Epidermal melanocyte (primary cell): ENCODE results near the gene TEDDM1.
"Not testable (repeated sequence)": the region's sequence is repeated elsewhere in the genome, so short reads cannot be mapped to it uniquely, and the experiment has no call there.

Experiments
- DNase-seq: peaks from one replicate; pipeline ENCODE4 v3.0.0; 2011; ENCODE audit warnings: low spot score; ENCODE audit not compliant: insufficient read length

TEDDM1 gene

GRCh38 chr1:182400567-182400966 is at the start of gene TEDDM1:
Gene TEDDM1, minus strand, starts transcription at chr1:182400667. Its CDS starts 182 bp downstream, at chr1:182400485.
- DNase-seq, result no peak

GRCh38 chr1:182450087-182450486 is 49.6 kb upstream of the TEDDM1 start, which contains the start of gene RGSL1:
Gene RGSL1, plus strand, starts transcription at chr1:182450146. Its CDS starts 20 bp downstream, at chr1:182450166.
- no peak for DNase-seq

GRCh38 chr1:182447660-182448059 is 47.2 kb upstream of the TEDDM1 start:
- no peak for DNase-seq

- DNase-seq, result not testable (repeated sequence)
Observed at GRCh38 chr1:182447124-182447523, 46.7 kb upstream of the TEDDM1 start.

- DNase-seq, result peak; percentile 67
Observed at GRCh38 chr1:182446033-182446669, 45.7 kb upstream of the TEDDM1 start.

- no peak for DNase-seq
Observed at GRCh38 chr1:182444497-182444896, 44.0 kb upstream of the TEDDM1 start.

GRCh38 chr1:182442333-182442732 is 41.9 kb upstream of the TEDDM1 start:
- no peak for DNase-seq

- DNase-seq, result no peak
Observed at GRCh38 chr1:182441719-182442118, 41.3 kb upstream of the TEDDM1 start.

GRCh38 chr1:182438326-182438725 is 37.9 kb upstream of the TEDDM1 start:
- no peak for DNase-seq

- no peak for DNase-seq
Observed at GRCh38 chr1:182433580-182433979, 33.1 kb upstream of the TEDDM1 start.

- DNase-seq, result no peak
Observed at GRCh38 chr1:182431278-182431677, 30.8 kb upstream of the TEDDM1 start.

- no peak for DNase-seq
Observed at GRCh38 chr1:182430263-182431068, 30.0 kb upstream of the TEDDM1 start.

- DNase-seq, result no peak
Observed at GRCh38 chr1:182428043-182428442, 27.6 kb upstream of the TEDDM1 start.

- DNase-seq, result no peak
Observed at GRCh38 chr1:182426442-182427430, 26.3 kb upstream of the TEDDM1 start.

- no peak for DNase-seq
Observed at GRCh38 chr1:182415789-182416188, 15.3 kb upstream of the TEDDM1 start.

- no peak for DNase-seq
Observed at GRCh38 chr1:182413969-182414368, 13.5 kb upstream of the TEDDM1 start.

GRCh38 chr1:182413486-182413885 is 13.0 kb upstream of the TEDDM1 start:
- DNase-seq, result no peak

GRCh38 chr1:182410620-182411273 is 10.3 kb upstream of the TEDDM1 start:
- no peak for DNase-seq

- no peak for DNase-seq
Observed at GRCh38 chr1:182410138-182410537, 9.7 kb upstream of the TEDDM1 start.

- no peak for DNase-seq
Observed at GRCh38 chr1:182408435-182409075, 8.1 kb upstream of the TEDDM1 start.
